Measurements from ENCODE around the gene ZNF334.

ZNF334 gene

GRCh38 chr20:46555370-46555956 lies 42.1 kb upstream of the ZNF334 start:
- Histone ChIP-seq H3K9ac (ENCODE audit: insufficient read length) (no peak overlapping the region), H3K27ac (no peak overlapping the region), H3K9me3 (ENCODE audit: low read depth, low read length) (no peaks in the 10 kb centered on the region), H3K4me3 (no peak overlapping the region), H3K36me3 (ENCODE audit: insufficient read depth, low read length) (no peaks in the 10 kb centered on the region)
- TF ChIP-seq POLR2AphosphoS5 (IDR thresholded peaks at IDR 0.05; ENCODE audit: borderline replicate concordance, low read depth, low read length) = no peak
- DNase-seq (ENCODE audit: low read depth, low spot score) = no peak

- Histone ChIP-seq H3K27ac (no peak overlapping the region), H3K4me3 (no peak overlapping the region), H3K9me3 (ENCODE audit: low read depth, low read length) (no peaks in the 10 kb centered on the region), H3K9ac (ENCODE audit: insufficient read length) (no peak overlapping the region), H3K36me3 (ENCODE audit: insufficient read depth, low read length) (no peaks in the 10 kb centered on the region)
- TF ChIP-seq FOXP2 (optimal IDR thresholded peaks at IDR 0.05; ENCODE audit: control extremely low read depth, extremely low read length, insufficient read depth) (no peak), POLR2AphosphoS5 (IDR thresholded peaks at IDR 0.05; ENCODE audit: borderline replicate concordance, low read depth, low read length) (no peak), EZH2 (IDR thresholded peaks at IDR 0.05) (no peak)
- DNase-seq (ENCODE audit: low read depth, low spot score) = no peak
Observed at GRCh38 chr20:46554828-46555227, 41.5 kb upstream of the ZNF334 start.

GRCh38 chr20:46553926-46554325 lies 40.6 kb upstream of the ZNF334 start:
- no peak overlapping the region for H3K9ac ChIP-seq (ENCODE audit: insufficient read length)
- TF ChIP-seq EZH2 (IDR thresholded peaks at IDR 0.05) (no peak), FOXP2 (optimal IDR thresholded peaks at IDR 0.05; ENCODE audit: control extremely low read depth, extremely low read length, insufficient read depth) (no peak), POLR2AphosphoS5 (IDR thresholded peaks at IDR 0.05; ENCODE audit: borderline replicate concordance, low read depth, low read length) (no peak)
- no peak overlapping the region for H3K27ac ChIP-seq
- H3K4me3 ChIP-seq = no peak overlapping the region
- no peak for DNase-seq (ENCODE audit: low read depth, low spot score)
- no peaks in the 10 kb centered on the region for H3K36me3 ChIP-seq (ENCODE audit: insufficient read depth, low read length)
- H3K9me3 ChIP-seq (ENCODE audit: low read depth, low read length) = no peaks in the 10 kb centered on the region

- DNase-seq (ENCODE audit: low read depth, low spot score) = no peak
- Histone ChIP-seq H3K27ac (no peak overlapping the region), H3K9ac (ENCODE audit: insufficient read length) (no peak overlapping the region), H3K4me3 (no peak overlapping the region), H3K36me3 (ENCODE audit: insufficient read depth, low read length) (no peaks in the 10 kb centered on the region), H3K9me3 (ENCODE audit: low read depth, low read length) (no peaks in the 10 kb centered on the region)
- no peak for TF ChIP-seq POLR2AphosphoS5 (IDR thresholded peaks at IDR 0.05; ENCODE audit: borderline replicate concordance, low read depth, low read length)
- no peak for TF ChIP-seq FOXP2 (optimal IDR thresholded peaks at IDR 0.05; ENCODE audit: control extremely low read depth, extremely low read length, insufficient read depth)
- TF ChIP-seq EZH2 (IDR thresholded peaks at IDR 0.05) = no peak
Observed at GRCh38 chr20:46552460-46553420, 39.4 kb upstream of the ZNF334 start.

GRCh38 chr20:46551522-46552381 lies 38.4 kb upstream of the ZNF334 start:
- DNase-seq (ENCODE audit: low read depth, low spot score) = no peak
- Histone ChIP-seq H3K4me3 (no peak overlapping the region), H3K36me3 (ENCODE audit: insufficient read depth, low read length) (no peaks in the 10 kb centered on the region), H3K9me3 (ENCODE audit: low read depth, low read length) (no peaks in the 10 kb centered on the region), H3K9ac (ENCODE audit: insufficient read length) (no peak overlapping the region), H3K27ac (no peak overlapping the region)
- TF ChIP-seq POLR2AphosphoS5 (IDR thresholded peaks at IDR 0.05; ENCODE audit: borderline replicate concordance, low read depth, low read length) (no peak), EZH2 (IDR thresholded peaks at IDR 0.05) (no peak), FOXP2 (optimal IDR thresholded peaks at IDR 0.05; ENCODE audit: control extremely low read depth, extremely low read length, insufficient read depth) (no peak)

- no peaks in the 10 kb centered on the region for H3K9me3 ChIP-seq (ENCODE audit: low read depth, low read length)
- H3K9ac ChIP-seq (ENCODE audit: insufficient read length) = no peak within 1 kb of the TSS
- TF ChIP-seq FOXP2 (optimal IDR thresholded peaks at IDR 0.05; ENCODE audit: control extremely low read depth, extremely low read length, insufficient read depth) = no peak
- TF ChIP-seq POLR2AphosphoS5 (IDR thresholded peaks at IDR 0.05; ENCODE audit: borderline replicate concordance, low read depth, low read length) = no peak
- no peak for TF ChIP-seq EZH2 (IDR thresholded peaks at IDR 0.05)
- H3K4me3 ChIP-seq = no peak within 1 kb of the TSS
- no peak for DNase-seq (ENCODE audit: low read depth, low spot score)
- no peaks in the 10 kb centered on the region for H3K36me3 ChIP-seq (ENCODE audit: insufficient read depth, low read length)
- no peak within 1 kb of the TSS for H3K27ac ChIP-seq
Observed at GRCh38 chr20:46550461-46550860, 37.1 kb upstream of the ZNF334 start, which contains the start of gene OCSTAMP. Gene OCSTAMP (minus strand): TSS chr20:46550654. CDS start chr20:46550560, 94 bp downstream.

GRCh38 chr20:46549188-46549972 lies 36.0 kb upstream of the ZNF334 start:
- no peak for TF ChIP-seq POLR2AphosphoS5 (IDR thresholded peaks at IDR 0.05; ENCODE audit: borderline replicate concordance, low read depth, low read length)
- no peak for TF ChIP-seq FOXP2 (optimal IDR thresholded peaks at IDR 0.05; ENCODE audit: control extremely low read depth, extremely low read length, insufficient read depth)
- TF ChIP-seq EZH2 (IDR thresholded peaks at IDR 0.05) = no peak
- no peak overlapping the region for H3K27ac ChIP-seq
- no peaks in the 10 kb centered on the region for H3K36me3 ChIP-seq (ENCODE audit: insufficient read depth, low read length)
- no peaks in the 10 kb centered on the region for H3K9me3 ChIP-seq (ENCODE audit: low read depth, low read length)
- H3K4me3 ChIP-seq = no peak overlapping the region
- no peak for DNase-seq (ENCODE audit: low read depth, low spot score)
- H3K9ac ChIP-seq (ENCODE audit: insufficient read length) = no peak overlapping the region

All from SK-N-MC (cell line).